HepG2 (cell line): ENCODE data around the gene ST8SIA3. TPM values are rescaled to one million over a fixed set of nuclear protein-coding genes. Genes with fewer than 3 reads are reported as not detected.

ENCODE experiments used
- ATAC-seq: fragments of 200-7000 bp; cut with Tn5 transposase; 3 replicates; pipeline ENCODE4 v1.9.1; 2020; ENCODE audit warnings: mild to moderate bottlenecking, moderate library complexity
- BruUV-seq: library from RNA; stranded (reverse); fragments of 400-500 nt; replicated peaks from 2 replicates; lab custom pipeline; 2021; lab: Mats Ljungman, UMichigan
- CTCF ChIA-PET: fragments of 300-600 bp; formaldehyde crosslinking; extraction: SDS; loops from one replicate; lab custom pipeline; 2021; ENCODE audit warnings: low total read pairs, inconsistent platforms, low intra/inter-chr PET ratio; lab: Yijun Ruan, JAX
- POLR2A ChIA-PET: fragments of 350-600 bp; sonication (Branson Sonifier 250); formaldehyde crosslinking; loops from one replicate; lab custom pipeline; 2020; ENCODE audit warnings: antibody characterized with exemption, inconsistent platforms; lab: Yijun Ruan, JAX
- DNase-seq: peaks from one replicate; pipeline ENCODE4 v3.0.0-alpha.2; 2015; ENCODE audit warnings: low spot score
- FAIRE-seq: peaks from 3 replicates; lab custom pipeline; 2011; peaks lifted over from hg19 to GRCh38; lab: Jason Lieb, UNC
- H2AFZ ChIP-seq: one replicate; pipeline ENCODE4 v1.6.1; 2011; ENCODE audit warnings: low read length, inconsistent platforms
- H3K27ac ChIP-seq: fragments of 300-600 bp; 3 replicates; pipeline ENCODE4 v1.8.0; 2011; ENCODE audit warnings: mixed run types, mild to moderate bottlenecking, mixed read lengths, low read length, inconsistent platforms; ENCODE audit not compliant: insufficient read depth; ENCODE audit errors: extremely low read length
- H3K27me3 ChIP-seq, 2 experiments: fragments of 200-600 bp in 1 of 2; 2 replicates in 1 of 2; 3 replicates in 1 of 2; pipeline versions ENCODE4 v1.6.0 to v1.8.0; 2011; ENCODE audit warnings: low read length in 2 of 2, mild to moderate bottlenecking in 2 of 2, moderate library complexity in 2 of 2, inconsistent platforms in 1 of 2; ENCODE audit not compliant: insufficient read depth in 2 of 2, control insufficient read depth in 1 of 2
- H3K36me3 ChIP-seq, 2 experiments: fragments of 200-600 bp in 1 of 2; replicated peaks in 1 of 2; 2 replicates in 1 of 2; 3 replicates in 1 of 2; pipeline versions ENCODE4 v1.5.1 to v1.8.0; 2011; ENCODE audit warnings: low read length in 2 of 2, inconsistent platforms in 1 of 2; ENCODE audit not compliant: insufficient read depth in 2 of 2, control insufficient read depth in 1 of 2
- H3K4me1 ChIP-seq: 2 replicates; pipeline ENCODE4 v1.5.1; 2012; ENCODE audit warnings: low read length, inconsistent platforms; ENCODE audit not compliant: insufficient read depth
- H3K4me2 ChIP-seq: 2 replicates; pipeline ENCODE4 v1.6.0; 2011; ENCODE audit warnings: low read depth, low read length, inconsistent platforms
- H3K4me3 ChIP-seq, 3 experiments: fragments of 200-600 bp in 1 of 3; sonication (generic), shearing (Covaris generic) in 1 of 3; replicated peaks in 1 of 3; 2 replicates each; pipeline ENCODE4 v1.5.1; 2011 to 2016; ENCODE audit warnings: low read length in 3 of 3, inconsistent platforms in 2 of 3, low read depth in 2 of 3, mild to moderate bottlenecking in 2 of 3, control low read depth in 1 of 3, mixed read lengths in 1 of 3; ENCODE audit not compliant: insufficient read depth in 1 of 3
- H3K79me2 ChIP-seq: one replicate; pipeline ENCODE4 v1.6.1; 2011; ENCODE audit warnings: low read length, inconsistent platforms; ENCODE audit not compliant: insufficient read depth
- H3K9ac ChIP-seq: 2 replicates; pipeline ENCODE4 v1.6.0; 2011; ENCODE audit warnings: mild to moderate bottlenecking, low read depth, low read length, inconsistent platforms; ENCODE audit not compliant: insufficient read depth
- H3K9me3 ChIP-seq: 2 replicates; pipeline ENCODE4 v1.5.1; 2012; ENCODE audit warnings: mild to moderate bottlenecking, low read length
- H4K20me1 ChIP-seq: 2 replicates; pipeline ENCODE4 v1.6.0; 2011; ENCODE audit warnings: inconsistent platforms, mild to moderate bottlenecking, low read length, moderate library complexity; ENCODE audit not compliant: insufficient read depth
- AHR ChIP-seq: IDR thresholded peaks from 2 replicates; pipeline ENCODE4 v1.6.1; 2018; ENCODE audit warnings: missing genetic modification reagents, missing compliant biosample characterization
- ATM ChIP-seq: fragments of 450-650 bp; IDR thresholded peaks from 2 replicates; pipeline ENCODE4 v1.7.1; 2017; ENCODE audit warnings: mild to moderate bottlenecking, borderline replicate concordance
- HIVEP1 ChIP-seq: sonication (generic); formaldehyde crosslinking; IDR thresholded peaks from 2 replicates; pipeline ENCODE4 v1.4.0; 2020; ENCODE audit warnings: mild to moderate bottlenecking, missing genetic modification reagents
- KDM1A ChIP-seq: IDR thresholded peaks from 2 replicates; pipeline ENCODE4 v1.6.1; 2016; ENCODE audit warnings: missing compliant biosample characterization
- KDM5A ChIP-seq: fragments of 200-600 bp; sonication (generic); IDR thresholded peaks from 2 replicates; pipeline ENCODE4 v1.7.0; 2018; ENCODE audit warnings: antibody characterized with exemption, mild to moderate bottlenecking, low read length, borderline replicate concordance
- NFKB2 ChIP-seq: sonication (generic); formaldehyde crosslinking; IDR thresholded peaks from 2 replicates; pipeline ENCODE4 v1.4.0; 2020; ENCODE audit warnings: missing genetic modification reagents, borderline replicate concordance
- PRPF4 ChIP-seq: fragments of 200-400 bp; formaldehyde crosslinking; IDR thresholded peaks from 2 replicates; pipeline ENCODE4 v1.6.1; 2016; ENCODE audit warnings: low read length, low read depth; ENCODE audit not compliant: poor library complexity, severe bottlenecking
- RAD21 ChIP-seq: fragments of 450-650 bp; formaldehyde crosslinking; IDR thresholded peaks from 2 replicates; pipeline ENCODE4 v1.5.0; 2020; ENCODE audit warnings: mild to moderate bottlenecking
- SAP130 ChIP-seq: IDR thresholded peaks from 2 replicates; pipeline ENCODE4 v1.6.1; 2016; ENCODE audit warnings: low read depth
- ZFAT ChIP-seq: sonication (generic); formaldehyde crosslinking; conservative IDR thresholded peaks from 2 replicates; pipeline ENCODE4 v1.8.1; 2023; ENCODE audit warnings: missing genetic modification reagents, inconsistent platforms
- ZFP82 ChIP-seq: sonication (generic); formaldehyde crosslinking; IDR thresholded peaks from 2 replicates; pipeline ENCODE4 v1.5.1; 2020; ENCODE audit warnings: mild to moderate bottlenecking, missing genetic modification reagents, borderline replicate concordance
- ZFX ChIP-seq: sonication (generic); formaldehyde crosslinking; IDR thresholded peaks from 2 replicates; pipeline ENCODE4 v1.4.0; 2020; ENCODE audit warnings: mild to moderate bottlenecking, low read depth, missing genetic modification reagents, moderate library complexity
- ZNF3 ChIP-seq: IDR thresholded peaks from 2 replicates; pipeline ENCODE4 v1.7.0; 2017; ENCODE audit warnings: inconsistent platforms
- ZSCAN21 ChIP-seq: sonication (generic); formaldehyde crosslinking; IDR thresholded peaks from 2 replicates; pipeline ENCODE4 v1.8.0; 2022; ENCODE audit warnings: mild to moderate bottlenecking, missing genetic modification reagents, moderate library complexity, borderline replicate concordance
- WGBS: methylation state at CpG from one replicate; pipeline ENCODE4 v1.1.6; 2017; ENCODE audit warnings: low lambda C conversion rate; 5-methylcytosine and 5-hydroxymethylcytosine counted together
- in situ Hi-C: cut with HindIII; loops from 2 replicates; pipeline ENCODE4 v1.10.0; 2017; ENCODE audit warnings: low pct_unique_long_range_greater_than_20kb; ENCODE audit not compliant: extremely low pct_ligation_motif_present
- intact Hi-C: fragments of 100-400 bp; cut with micrococcal nuclease; formaldehyde crosslinking; loops from one replicate; pipeline ENCODE4 v1.10.0; 2022; ENCODE audit not compliant: unreplicated experiment
- polyA plus RNA-seq, 8 experiments: library from polyadenylated mRNA; depleted of rRNA in 3 of 8; stranded (reverse) in 7 of 8; unstranded in 1 of 8; fragments of >200 nt; fragmentation: Illumina TruSeq in 4 of 8; extraction: Trizol in 4 of 8; gene quantifications; 2 replicates each; pipeline versions ENCODE4 v1.2.1 to v1.2.3, GENCODE V29; 2011 to 2016; ENCODE audit warnings: low read depth in 4 of 8, missing spikeins in 1 of 8, mixed read lengths in 1 of 8; ENCODE audit not compliant: insufficient read depth in 1 of 8
- total RNA-seq, 5 experiments: library from RNA; depleted of rRNA; stranded (reverse); fragments of >200 nt; fragmentation: Illumina TruSeq; extraction: Trizol; gene quantifications; 2 replicates each; pipeline ENCODE4 v1.2.3, GENCODE V29; 2016; ENCODE audit warnings: low read depth in 1 of 5
- TF ChIP-seq, protein P1 (sequence below): sonication (generic); formaldehyde crosslinking; IDR thresholded peaks from 2 replicates; pipeline ENCODE4 v1.4.0; 2020; ENCODE audit warnings: missing genetic modification reagents, borderline replicate concordance

ST8SIA3 gene
- total and polyA plus RNA-seq, 2 of the 13 experiments (the other 11 are each of a cell fraction or from before 2014, with no cell fraction given) = not detected

DNA sequence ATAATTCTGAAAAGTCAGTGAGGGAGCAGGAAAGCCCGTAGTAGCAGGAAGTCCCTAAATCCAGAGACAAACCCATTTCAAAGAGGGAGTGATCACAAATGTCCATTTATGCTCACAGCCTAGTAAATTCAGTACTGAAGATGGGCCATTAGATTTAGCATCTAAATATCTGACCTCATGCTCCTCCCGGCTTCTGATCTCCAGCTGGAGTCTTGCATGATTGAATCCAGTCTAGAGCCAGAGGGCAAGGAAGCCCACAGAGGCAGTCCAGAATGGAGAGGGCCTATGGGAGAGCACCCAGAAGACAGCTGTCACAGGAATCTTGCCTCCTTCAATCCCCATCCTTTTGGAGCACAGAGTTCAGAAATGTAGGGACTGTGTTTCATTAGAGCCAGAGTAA, 16.0 kb upstream of the ST8SIA3 start:
- no peak overlapping the region for H3K4me3 ChIP-seq
- no peaks in the 10 kb centered on the region for H3K9me3 ChIP-seq
- no peaks in the 10 kb centered on the region for H4K20me1 ChIP-seq
- DNase-seq (no peak), FAIRE-seq (no peak), ATAC-seq (no peak)
- TF ChIP-seq PRPF4 (no peak), ZFX (no peak), ZSCAN21 (CRISPR knock-in tag) (no peak), KDM1A (CRISPR knock-in tag) (no peak), ATM (no peak), HIVEP1 (no peak), RAD21 (CRISPR knock-in tag) (no peak), NFKB2 (CRISPR knock-in tag) (no peak), ZNF3 (no peak), ZFAT (CRISPR knock-in tag) (no peak), ZFP82 (CRISPR knock-in tag) (no peak), SAP130 (no peak), KDM5A (no peak), AHR (CRISPR knock-in tag) (no peak)
- TF ChIP-seq, protein P1, sequence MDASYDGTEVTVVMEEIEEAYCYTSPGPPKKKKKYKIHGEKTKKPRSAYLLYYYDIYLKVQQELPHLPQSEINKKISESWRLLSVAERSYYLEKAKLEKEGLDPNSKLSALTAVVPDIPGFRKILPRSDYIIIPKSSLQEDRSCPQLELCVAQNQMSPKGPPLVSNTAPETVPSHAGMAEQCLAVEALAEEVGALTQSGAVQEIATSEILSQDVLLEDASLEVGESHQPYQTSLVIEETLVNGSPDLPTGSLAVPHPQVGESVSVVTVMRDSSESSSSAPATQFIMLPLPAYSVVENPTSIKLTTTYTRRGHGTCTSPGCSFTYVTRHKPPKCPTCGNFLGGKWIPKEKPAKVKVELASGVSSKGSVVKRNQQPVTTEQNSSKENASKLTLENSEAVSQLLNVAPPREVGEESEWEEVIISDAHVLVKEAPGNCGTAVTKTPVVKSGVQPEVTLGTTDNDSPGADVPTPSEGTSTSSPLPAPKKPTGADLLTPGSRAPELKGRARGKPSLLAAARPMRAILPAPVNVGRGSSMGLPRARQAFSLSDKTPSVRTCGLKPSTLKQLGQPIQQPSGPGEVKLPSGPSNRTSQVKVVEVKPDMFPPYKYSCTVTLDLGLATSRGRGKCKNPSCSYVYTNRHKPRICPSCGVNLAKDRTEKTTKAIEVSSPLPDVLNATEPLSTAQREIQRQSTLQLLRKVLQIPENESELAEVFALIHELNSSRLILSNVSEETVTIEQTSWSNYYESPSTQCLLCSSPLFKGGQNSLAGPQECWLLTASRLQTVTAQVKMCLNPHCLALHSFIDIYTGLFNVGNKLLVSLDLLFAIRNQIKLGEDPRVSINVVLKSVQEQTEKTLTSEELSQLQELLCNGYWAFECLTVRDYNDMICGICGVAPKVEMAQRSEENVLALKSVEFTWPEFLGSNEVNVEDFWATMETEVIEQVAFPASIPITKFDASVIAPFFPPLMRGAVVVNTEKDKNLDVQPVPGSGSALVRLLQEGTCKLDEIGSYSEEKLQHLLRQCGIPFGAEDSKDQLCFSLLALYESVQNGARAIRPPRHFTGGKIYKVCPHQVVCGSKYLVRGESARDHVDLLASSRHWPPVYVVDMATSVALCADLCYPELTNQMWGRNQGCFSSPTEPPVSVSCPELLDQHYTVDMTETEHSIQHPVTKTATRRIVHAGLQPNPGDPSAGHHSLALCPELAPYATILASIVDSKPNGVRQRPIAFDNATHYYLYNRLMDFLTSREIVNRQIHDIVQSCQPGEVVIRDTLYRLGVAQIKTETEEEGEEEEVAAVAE = no peak
- no peak overlapping the region for H2AFZ ChIP-seq
- H3K4me2 ChIP-seq = no peak overlapping the region
- H3K27me3 ChIP-seq = peaks cover 1 to 5% of the 10 kb centered on the region in 2 experiments; a peak in 2 of 5 replicates
- intact Hi-C loops (no loop called here), in situ Hi-C loops (no loop called here)
- no TSS peak for BruUV-seq
- CTCF ChIA-PET = no interaction called here
- no peak overlapping the region for H3K9ac ChIP-seq
- 3% methylated on average over 2 of the region's 2 CpGs for WGBS
- H3K4me1 ChIP-seq = no peaks in the 10 kb centered on the region
- POLR2A ChIA-PET = no interaction called here
- H3K36me3 ChIP-seq = no peaks in the 10 kb centered on the region
- no peaks in the 10 kb centered on the region for H3K79me2 ChIP-seq
- H3K27ac ChIP-seq = no peak overlapping the region
